NAMALWA (cell line): ENCODE measurements around the gene WIPF2.
"Not testable (repeated sequence)": the region's sequence is repeated elsewhere in the genome, so short reads cannot be mapped to it uniquely, and the experiment has no call there.

ENCODE experiments used
- DNase-seq: peaks from one replicate; pipeline ENCODE4 v3.0.0-alpha.2; 2015; ENCODE audit warnings: low spot score

Gene WIPF2

DNA sequence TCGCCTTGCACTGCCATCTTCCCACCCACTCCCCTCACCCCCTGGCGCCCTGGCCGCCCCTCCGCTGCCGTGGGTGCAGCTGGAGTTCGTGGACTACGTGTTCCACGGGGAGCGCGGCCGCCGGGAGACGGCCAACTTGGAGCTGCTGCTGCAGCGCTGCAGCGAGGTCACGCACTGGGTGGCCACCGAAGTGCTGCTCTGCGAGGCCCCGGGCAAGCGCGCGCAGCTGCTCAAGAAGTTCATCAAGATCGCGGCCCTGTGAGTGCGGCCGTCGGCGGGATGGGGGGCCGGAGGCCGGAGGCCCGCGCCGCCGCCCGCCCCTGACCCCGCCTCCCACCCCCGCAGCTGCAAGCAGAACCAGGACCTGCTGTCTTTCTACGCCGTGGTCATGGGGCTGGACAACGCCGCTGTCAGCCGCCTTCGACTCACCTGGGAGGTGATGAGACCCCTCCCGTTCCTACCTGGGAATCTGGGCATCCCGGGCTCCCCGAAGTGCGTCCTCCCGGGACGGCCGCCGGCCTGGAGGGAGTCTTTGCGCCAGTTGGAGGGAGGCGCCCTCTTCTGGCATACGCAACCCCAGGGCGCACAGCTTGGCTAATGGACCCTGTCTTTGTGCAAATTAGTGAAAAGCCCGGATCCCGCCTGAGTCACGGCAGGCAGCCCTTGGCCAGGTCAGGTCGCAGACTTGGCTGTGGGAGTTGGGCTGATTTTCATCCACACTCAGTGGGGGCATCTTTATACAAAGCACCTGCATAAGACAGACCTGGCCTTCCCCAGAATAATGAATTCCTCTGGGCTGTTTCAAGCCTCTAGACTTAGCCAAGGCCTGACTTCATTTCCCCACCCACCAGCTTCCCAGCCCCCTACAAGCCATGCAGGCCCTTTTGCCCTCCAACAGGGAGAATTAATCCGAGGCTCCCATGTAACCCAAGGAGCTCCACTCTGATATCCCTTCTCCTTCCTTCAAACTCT lies 27.6 kb upstream of the WIPF2 start:
- DNase-seq = peak; percentile 86

DNA sequence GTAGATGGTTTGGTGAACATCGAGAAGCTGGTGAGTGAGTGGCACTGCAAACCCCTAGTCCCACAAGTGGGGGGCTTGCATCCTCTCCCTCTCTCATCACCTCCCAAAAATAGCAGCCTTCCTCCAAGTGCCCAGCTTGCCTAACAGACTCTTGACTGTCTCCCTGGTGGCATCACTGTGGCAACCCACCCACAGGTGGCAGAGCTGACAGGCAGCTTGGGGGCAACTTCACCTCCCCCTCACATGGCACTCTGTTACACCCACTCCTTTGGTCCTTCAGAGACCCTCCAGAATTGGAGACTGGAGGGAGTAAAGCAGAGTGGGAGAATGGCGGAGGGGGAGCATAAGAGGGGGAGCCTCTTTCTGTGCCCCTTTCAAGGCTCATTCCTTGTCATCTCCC lies 26.1 kb upstream of the WIPF2 start:
- no peak for DNase-seq

DNA sequence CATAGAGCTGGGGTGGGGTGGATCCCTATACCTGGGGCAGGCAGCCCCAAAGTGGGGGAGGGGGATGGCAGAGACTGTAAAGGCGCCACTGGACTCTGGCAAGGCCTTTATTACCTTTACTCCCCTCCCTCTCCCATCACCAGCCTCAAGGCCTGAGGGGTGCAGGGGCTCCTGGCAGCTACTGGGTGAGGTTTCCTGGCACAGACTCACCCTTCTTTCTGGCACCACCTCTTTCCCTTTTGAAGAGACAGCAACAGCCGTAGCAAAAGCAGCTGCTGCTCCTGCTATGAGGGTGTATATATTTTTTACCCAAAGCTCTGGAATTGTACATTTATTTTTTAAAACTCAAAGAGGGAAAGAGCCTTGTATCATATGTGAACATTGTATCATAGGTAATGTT lies 24.3 kb upstream of the WIPF2 start:
- DNase-seq = no peak

DNA sequence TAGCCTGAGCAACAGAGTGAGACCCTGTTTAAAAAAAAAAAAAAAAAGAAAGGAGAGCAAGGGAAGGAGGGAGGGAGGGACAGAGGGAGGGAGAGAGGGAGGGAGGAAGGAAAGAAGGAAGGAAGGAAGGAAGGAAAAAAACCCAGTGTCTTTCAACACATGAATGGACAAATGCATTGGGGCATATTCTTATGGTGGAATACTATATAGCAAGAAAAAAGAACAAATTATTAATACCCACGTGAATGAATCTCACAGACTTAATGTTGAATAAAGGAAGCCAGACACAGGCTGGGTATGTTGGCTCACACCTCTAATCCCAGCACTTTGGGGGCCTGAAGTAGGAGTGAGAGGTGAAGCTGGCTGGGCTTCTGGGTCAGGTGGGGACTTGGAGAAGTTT lies 21.6 kb upstream of the WIPF2 start:
- DNase-seq = no peak

DNA sequence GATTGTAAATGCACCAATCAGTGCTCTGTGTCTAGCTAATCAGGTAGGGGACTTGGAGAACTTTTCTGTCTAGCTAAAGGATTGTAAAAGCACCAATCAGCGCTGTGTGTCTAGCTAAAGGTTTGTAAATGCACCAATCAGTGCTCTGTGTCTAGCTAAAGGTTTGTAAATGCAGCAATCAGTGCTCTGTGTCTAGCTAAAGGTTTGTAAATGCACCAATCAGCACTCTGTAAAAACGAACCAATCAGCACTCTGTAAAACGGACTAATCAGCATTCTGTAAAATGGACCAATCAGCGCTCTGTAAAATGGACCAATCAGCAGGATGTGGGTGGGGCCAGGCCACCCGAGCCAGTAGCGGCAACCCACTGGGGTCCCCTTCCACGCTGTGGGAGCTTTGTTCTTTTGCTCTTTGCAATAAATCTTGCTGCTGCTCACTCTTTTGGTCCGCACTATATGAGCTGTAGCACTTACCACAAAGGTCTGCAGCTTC lies 21.1 kb upstream of the WIPF2 start:
- DNase-seq = peak; percentile 49

DNA sequence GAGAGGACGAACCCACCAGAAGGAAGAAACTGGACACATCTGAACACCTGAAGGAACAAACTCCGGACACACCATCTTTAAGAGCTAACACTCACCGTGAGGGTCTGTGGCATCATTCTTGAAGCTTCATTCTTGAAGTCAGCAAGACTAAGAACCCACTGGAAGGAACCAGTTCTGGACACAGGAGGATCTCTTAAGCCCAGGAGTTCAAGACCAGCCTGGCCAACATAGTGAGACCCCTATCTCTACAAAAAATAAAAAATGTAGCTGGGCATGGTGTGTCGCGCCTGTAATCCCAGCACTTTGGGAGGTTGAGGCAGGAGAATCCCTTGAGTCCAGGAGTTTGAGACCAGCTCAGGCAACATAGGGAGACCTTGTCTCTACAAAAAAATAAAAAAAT lies 20.5 kb upstream of the WIPF2 start:
- no peak for DNase-seq

DNA sequence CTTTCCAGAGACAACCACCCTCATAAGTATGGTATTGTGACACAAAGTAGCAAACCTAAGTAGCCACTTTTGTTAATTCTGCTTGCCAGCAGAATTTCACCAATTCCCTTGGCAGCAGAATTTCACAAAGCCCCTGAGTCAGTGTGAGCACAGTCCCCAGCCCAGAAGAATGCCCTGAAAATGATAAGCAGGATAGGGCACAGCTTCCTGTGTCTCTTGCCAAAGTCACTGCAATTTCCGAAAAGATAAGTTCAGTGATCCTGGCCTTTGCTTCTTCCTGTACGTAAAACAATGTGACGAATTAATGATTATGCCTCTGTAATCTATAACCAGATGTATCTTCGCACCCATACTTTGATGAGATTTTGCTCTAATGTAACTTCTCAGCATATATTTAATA lies 16.0 kb upstream of the WIPF2 start:
- DNase-seq = no peak

DNA sequence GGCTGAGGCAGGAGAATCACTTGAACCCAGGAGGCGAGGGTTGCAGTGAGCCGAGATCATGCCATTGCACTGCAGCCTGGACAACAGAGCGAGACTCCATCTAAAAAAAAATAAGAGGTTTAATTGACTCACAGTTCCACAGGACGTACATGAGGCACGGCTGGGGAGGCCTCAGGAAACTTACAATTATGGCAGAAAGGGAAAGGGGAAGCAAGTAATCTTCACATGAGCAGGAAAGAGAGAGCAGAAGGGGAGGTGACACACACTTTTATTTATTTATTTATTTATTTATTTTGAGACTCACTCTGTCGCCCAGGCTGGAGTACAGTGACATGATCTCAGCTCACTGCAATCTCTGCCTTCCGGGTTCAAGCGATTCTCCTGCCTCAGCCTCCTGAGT lies 12.9 kb upstream of the WIPF2 start:
- DNase-seq = not testable (repeated sequence)

DNA sequence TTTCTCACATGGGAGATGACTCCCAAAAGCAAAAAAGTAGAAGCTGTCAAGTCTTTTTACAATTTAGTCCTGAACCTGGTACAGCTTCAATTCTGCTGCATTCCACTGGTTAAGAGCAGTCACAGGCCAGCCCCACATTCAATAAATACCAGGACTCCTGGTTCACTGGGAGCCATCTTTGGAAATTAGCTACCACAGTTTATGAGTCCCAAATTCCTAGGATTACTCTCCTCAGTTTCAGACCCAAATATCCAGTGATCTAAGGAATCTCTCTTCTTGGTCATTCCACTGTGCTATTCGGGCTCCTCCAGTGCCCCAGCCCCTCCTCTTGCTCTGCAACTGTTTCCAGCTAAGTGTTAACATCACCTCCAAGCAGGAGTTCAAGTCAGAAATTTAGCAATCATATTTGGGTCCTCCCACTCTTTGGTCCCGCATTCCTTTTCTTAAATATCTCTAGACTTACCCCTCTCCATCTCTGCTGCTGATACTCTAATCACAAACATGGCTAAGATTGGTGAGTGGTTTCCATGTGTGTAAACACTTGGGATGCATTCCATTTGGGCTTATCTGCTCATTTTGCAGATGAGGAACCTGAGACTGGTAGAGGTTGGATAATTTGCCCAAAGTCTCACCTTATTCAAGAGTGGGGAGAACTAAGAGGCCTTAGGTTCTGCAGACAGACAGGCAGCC lies 9.6 kb upstream of the WIPF2 start:
- no peak for DNase-seq

DNA sequence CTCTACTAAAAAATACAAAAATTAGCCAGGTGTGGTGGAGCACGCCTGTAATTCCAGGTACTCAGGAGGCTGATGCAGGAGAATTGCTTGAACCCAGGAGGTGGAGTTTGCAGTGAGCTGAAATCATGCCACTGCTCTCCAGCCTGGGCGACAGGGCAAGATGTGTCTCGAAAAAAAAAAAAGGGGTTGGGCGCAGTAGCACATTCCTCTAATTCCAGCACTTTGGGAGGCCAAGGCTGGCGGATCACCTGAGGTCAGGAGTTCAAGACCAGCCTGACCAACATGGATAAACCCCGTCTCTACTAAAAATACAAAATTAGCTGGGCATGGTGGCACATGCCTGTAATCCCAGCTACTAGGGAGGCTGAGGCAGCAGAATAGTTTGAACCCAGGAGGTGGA lies 5.2 kb upstream of the WIPF2 start:
- not testable (repeated sequence) for DNase-seq

DNA sequence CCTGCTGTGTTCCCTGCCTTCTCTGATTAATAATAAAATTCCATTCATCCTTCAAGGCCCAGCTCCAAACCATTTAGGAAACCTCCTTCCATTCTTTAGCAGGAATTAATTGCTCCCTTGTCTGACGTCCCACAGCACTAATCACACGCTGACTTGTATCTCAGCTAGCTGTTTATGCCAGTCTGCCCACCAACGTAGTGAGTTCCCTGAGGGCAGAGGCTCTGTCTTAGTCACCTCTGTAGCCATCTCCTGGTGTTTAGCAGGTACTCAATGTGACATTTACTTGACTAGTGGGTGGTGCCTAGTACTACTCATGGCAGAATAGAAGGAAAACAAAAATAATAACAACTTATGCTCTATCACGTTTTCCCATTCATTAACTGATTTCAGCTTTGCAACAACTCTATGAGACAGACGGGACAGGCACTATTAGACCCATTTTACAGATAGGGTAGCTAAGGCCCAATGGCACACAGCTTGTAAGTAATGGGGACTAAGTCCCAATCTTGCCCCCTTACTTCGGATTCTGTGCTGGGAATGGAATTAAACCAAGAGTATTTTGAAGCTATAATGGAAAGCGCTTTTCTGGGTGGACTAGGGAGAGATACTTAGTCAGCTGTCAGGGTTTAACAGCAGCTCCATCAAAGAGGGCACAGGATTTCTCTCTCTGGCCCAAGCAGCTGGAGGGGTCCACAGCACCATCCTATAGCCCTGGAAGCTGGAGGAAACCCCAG lies 931 bp upstream of the WIPF2 start:
- DNase-seq = peak; percentile 21

DNA sequence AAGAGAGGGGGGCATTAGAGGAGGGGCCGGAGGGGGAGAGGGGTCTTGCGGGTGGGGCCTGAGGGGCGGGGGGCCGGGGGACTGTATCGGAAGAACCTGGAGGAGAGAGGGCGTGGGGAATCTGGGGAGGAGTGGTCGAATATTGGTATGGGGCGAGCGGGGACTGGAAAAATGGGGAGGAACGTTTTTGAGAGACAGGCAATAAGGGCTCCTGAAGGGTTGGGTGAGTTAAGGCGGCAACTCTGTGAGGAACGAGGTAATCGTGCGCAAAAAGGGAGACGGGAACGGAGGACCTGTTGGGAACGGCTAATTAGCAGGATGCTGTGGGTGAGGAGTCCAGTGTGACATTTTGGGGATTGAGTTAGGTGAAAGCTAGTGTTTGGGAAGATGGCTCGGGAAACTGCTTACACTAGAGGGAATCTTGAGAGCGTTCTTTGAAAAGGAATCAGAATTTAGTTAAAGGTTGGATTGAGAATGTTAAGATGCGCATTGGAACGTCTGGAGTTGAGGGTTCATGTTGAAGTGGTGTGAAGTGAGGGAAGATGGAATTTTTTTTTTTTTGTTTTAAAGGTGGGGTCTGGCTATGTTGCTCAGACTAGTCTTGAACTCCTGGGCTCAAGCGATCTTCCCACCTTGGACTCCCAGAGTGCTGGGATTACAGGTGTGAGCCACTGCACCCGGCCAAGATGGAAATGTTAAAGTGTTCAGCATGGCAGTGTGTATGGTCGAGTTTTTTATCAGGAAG lies 662 bp downstream of the WIPF2 start:
- DNase-seq = peak; percentile 59

DNA sequence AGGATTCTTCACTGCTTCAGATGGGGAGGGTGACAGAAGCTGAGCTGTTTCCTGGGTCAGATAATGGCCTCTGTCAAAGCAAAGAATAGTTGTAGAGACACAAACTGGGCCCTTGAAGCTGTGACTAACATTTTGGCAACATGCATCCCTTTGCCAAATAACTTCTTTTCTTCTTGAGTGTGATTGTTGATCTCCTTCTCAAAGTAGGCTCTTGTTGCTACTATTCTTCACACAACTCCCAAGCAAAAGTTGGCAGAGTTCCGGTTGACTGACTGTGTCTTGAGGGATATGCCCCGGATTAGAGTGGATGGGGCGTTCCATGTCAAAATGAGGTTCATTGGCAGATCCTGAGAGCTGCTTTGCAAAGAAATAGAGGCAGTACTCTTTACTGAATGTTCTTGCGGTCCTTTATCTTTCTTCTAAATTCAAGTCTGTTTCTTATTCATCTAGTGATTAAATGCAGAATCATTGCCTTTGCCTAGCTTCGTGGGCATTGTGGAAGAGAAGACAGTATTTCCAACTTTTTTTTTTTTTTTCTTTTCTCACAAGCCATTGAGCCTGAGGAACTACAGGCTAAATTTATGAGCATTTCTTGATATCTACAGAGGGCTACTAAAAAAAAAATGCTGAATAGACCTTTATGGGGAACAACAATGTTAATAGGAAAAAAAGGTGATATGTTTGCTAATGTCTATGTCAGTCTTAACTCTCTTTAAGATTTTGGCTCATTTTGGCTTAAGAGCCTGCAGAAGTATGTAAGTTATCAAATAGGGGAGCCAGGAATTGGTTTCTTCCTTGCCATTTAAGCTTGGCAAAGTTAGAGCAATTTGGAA lies 5.8 kb downstream of the WIPF2 start:
- DNase-seq = no peak

DNA sequence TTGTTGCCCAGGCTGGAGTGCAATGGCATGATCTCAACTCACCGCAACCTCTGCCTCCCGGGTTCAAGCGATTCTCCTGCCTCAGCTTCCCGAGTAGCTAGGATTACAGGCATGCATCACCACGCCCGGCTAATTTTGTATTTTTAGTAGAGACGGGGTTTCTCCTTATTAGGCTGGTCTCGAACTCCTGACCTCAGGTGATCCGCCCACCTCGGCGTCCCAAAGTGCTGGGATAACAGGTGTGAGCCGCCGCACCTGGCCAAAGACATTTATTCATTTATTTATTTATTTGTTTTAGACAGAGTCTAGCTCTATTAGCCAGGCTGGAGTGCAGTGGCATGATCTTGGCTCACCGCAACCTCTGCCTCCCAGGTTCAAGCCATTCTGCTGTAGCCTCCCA lies 10.0 kb downstream of the WIPF2 start:
- not testable (repeated sequence) for DNase-seq

DNA sequence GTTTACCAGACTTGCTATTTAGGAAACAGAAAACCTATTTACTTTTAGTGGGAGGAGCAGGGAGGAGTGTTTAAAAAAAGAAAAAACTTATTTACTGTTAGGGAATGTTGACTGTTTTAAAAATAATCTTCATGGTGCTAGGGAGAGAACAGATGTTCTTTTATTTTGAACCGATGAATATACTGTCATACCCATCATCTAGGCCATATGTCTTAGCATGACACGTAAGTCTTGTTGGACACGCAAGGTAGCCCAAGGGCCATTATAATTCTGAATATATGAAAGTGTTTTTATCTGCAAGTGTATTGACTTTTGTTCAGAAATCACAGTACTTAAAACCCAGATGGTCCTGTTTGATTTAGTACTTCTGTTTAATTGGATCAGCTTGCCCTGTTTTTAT lies 11.6 kb downstream of the WIPF2 start:
- DNase-seq = no peak

DNA sequence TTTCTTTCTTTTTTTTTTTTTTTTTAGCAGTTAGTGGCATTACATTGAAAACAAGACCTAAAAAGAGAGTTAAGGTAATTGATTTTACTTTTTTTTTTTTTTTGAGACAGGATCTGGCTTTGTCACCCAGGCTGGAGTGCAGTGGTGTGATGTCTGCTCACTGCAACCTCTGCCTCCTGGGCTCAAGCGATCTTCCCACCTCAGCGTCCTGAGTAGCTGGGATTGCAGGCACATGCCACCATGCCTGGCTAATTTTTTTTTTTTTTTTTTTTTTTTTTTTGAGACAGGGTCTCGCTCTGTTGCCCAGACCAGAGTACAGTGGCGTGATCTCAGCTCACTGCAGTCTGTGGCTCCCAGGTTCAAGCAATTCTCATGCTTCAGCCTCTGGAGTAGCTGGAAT lies 12.8 kb downstream of the WIPF2 start:
- DNase-seq = not testable (repeated sequence)

DNA sequence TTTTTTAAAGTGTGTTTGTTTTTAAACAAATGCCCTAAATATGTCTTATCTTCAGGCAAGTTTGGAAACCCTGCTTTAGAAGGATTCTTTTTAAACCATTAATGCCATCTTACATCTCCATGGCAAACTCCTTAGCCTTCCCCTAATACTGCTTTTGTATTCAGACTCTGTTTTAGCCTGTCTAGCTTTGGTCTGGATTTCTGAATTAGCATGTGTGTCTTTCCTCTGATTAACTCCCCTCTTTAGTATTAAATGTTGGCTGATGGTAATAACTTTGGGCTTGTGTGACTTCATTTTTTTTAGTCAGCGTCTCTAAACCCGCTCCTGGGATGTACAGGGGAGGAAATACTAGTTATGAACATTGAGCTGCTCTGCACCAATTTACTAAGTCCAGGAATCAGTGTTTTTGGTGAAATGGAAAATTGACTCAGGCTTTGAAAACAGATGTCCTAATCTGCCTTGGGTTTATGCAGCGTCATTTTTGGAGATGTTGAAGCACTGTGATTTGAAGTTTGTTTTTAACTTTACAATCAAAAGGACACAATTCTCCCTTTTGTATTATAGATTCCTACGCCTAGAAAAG lies 22.2 kb downstream of the WIPF2 start:
- DNase-seq = no peak

DNA sequence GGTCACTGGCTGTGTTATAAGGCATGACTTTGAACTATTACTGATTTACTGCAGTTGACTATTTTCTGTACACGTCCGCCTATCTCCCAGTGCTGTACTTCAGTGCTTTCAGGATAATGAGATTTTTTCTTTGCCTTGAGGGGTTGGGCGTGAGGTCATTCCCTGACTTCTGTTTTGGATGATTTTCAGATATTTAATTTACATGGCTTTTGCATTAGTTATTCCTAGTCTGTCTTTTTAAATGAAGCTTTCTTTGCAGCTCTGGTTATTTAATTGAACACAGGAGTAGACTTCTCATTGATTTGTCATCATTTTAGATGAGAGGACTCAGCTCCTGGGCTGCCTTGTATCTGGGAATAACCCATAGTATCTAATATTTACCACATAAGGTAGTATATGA lies 23.7 kb downstream of the WIPF2 start:
- DNase-seq = no peak

DNA sequence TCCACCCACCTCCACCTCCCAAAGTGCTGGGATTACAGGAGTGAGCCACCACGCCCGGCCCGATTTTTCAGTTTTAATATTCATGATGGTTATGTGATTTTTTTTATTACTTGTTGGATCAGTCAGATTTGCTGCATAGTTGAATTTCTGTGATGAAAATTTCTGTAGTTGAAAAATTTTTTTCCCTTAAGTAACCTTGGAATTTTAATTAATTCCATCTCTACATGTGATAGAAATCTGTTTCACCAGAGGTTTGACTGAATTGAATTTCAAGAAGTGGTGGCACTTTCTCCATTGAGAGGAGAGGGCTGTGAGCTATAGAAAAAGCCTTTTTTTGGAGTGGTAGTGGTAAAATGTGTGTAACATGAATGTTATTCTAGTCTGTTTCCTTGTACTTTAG lies 24.7 kb downstream of the WIPF2 start:
- no peak for DNase-seq

DNA sequence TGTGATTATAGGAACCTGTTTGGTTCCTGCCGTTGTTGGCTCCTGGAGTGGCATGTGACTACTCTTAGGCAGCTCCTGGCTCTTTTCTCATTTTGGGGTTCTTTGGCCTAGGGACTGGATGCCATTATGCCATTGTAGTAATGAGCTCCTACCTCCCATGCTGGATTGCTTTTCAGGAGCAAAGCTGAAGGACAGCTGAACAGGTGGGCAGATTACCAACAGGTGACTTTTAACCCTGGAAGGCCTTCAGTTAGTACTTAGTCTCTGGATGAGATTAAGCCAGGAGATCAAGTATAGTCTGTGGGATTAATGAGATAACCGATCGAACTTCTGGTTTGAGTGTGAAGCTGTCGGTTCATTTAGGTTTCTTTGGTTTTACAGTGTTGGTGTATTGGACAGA lies 25.2 kb downstream of the WIPF2 start:
- DNase-seq = no peak
